ENCODE measurements around the gene SLC25A19. TPM values are rescaled to one million over a fixed set of nuclear protein-coding genes. Genes with fewer than 3 reads are reported as not detected.

Gene SLC25A19
- polyA plus RNA-seq, 4 donors, result 6.9 to 8.3 (median 7.5) TPM

DNA sequence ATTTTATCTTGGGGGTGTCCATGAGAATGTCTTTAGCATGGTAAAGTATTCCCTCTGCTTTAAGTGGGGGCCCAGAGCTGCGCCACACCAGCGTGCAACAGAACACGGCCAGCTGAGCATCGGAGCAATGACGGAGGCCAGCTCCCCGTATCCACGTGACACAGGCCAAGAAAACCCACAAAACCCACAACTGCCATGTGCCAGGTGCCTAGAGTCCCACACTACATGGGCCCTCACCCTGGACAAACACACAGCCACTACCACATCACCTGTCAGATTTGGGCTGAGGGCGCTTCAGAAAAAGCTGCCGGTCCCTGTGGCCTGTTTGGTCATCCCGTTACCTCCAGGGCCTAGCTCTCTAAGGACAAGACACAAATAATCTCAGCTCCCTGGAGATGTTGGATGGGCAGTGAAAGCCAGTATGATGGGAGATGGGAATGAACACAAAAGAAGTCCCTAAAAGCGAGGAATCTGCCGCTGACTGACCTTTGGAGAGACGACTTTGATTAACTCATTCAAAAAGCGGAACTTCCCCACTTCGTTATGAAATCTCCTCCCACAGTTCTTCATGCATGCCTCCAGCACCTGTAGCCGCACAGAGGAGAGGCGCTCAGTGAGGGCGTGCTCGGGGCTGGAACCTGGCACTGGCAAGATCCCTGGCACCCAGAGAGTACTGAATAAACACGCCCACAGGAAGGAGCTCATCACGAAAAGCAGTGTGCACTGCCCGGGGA is 44.9 kb downstream of the SLC25A19 start:
- DNase-seq (ENCODE audit: low read depth in 4 of 4, low spot score in 3 of 4), result no peak

DNA sequence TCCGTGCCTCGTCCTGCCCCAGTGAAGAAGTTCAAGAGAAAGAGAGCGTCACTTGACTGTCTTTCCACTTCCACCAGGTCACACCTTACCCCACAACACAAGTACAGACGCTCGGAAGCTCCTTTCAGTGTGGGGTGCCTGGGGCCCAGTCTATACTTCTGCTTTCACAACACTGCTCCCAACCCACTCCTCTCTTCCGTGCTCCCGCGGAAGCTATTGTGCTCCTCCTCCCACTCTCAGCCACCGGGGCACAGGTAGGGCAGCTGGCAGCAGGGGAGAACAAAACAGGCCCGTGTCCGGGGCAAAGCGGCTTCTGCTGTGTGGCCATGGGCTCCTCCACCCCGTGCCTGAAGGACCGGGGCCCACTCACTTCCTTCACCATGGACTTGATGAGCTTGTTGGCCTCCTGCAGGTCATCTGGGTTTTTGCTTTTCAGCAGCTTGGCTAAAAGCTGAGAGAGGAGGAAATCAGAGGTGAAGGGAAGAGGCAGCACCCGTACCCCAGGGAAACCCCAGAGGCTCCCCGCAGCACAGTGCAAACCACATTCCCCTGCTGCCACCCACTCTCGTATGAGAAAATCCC is 46.7 kb downstream of the SLC25A19 start:
- DNase-seq (ENCODE audit: low read depth in 4 of 4, low spot score in 3 of 4), result no peak

GRCh38 chr17:75241996-75242460 is 47.2 kb downstream of the SLC25A19 start:
- no peak for DNase-seq (ENCODE audit: low read depth in 4 of 4, low spot score in 3 of 4)

- no peak for DNase-seq (ENCODE audit: low read depth in 4 of 4, low spot score in 3 of 4)
Observed at GRCh38 chr17:75241502-75241901, 47.7 kb downstream of the SLC25A19 start.

DNA sequence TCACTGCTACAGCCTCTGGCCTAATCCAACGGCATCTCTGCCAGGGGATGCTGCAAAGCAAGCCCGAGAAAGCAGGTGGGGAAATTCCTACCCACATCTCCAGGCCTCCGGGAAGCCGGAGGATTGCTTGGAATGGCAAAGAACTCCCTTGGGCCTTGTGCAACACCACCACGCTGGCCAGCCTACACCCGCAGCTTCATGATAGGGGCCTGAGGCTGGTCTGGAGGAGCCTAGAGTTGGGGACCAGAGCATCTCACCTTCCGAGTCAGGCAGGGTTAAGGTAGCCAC is 48.1 kb downstream of the SLC25A19 start:
- DNase-seq (ENCODE audit: low read depth in 4 of 4, low spot score in 3 of 4), result no peak

DNA sequence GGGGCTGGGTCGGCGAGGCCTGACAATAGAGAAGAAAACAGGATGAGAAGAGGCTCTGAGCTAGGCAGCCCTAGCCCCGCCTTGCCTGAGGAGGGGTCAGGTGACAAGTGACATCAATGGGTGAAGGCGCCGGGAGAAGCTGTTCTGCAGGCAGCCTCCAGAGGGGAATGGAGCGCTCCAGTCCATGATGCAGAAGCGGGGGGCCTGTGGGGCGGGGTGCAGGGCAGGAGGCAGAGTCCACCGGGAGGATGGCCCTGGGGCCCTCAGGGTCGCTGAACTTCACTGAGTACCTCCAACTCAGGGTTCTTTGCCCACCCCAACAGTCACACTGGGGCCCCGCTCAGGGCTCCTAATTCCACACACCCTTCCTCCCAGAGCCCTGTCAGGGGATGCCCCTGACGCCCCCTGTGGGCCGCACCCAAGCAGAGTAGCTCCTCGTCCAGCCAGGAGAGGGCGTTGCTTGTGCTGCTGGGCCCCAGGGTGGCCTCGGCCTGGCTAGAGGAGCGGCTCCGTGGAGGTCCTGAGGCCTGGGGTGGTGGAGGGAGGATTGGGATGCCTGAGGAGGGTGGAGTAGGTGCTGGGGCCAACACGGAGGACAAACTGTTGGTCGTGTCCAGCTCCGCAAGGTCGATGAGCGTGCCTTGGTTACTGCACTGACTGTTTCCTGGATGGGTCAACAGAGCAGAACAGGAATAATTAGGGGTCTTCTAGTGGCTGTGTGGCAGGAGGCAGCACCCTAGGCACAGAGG is 48.7 kb downstream of the SLC25A19 start:
- no peak for DNase-seq (ENCODE audit: low read depth in 4 of 4, low spot score in 3 of 4)

DNA sequence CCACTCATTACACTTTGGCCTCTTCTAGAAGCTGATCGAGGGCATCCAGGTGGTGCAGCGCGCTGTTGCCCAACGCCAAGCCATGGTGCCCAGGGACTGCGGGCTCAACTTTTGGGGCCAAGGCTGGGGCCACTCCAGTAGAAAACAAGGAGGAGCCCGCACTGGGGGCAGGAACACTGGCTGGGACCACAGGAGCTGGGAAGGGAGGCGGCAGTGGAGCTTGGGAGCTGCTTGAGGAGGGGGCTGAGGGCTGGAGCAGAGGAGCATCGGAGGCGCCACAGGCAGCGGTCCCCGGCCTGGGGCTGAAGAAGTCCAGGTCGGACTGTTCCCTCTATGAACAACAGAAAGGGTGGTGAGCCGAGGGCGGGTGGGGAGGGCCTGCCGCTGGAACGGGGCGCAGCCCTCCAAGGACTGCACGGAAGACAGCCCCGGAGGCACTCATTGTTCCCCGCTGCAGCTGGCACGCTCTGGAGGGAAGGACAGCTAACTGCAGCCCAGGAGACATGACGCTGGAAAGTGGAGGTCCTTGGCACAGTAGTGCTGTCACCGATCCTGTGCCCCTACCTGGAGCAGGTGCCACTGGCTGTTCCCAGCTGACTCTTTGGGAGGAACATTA is 49.3 kb downstream of the SLC25A19 start:
- DNase-seq (ENCODE audit: low read depth in 4 of 4, low spot score in 3 of 4), result no peak

GRCh38 chr17:75239214-75239613 is 50.0 kb downstream of the SLC25A19 start:
- DNase-seq (ENCODE audit: low read depth in 4 of 4, low spot score in 3 of 4), result no peak

- DNase-seq (ENCODE audit: low read depth in 4 of 4, low spot score in 3 of 4), result peak in 2 of 4 donors; percentile 16 to 29
Observed at GRCh38 chr17:75238684-75239191, 50.5 kb downstream of the SLC25A19 start.

GRCh38 chr17:75238020-75238580 is 51.1 kb downstream of the SLC25A19 start:
- no peak for DNase-seq (ENCODE audit: low read depth in 4 of 4, low spot score in 3 of 4)

DNA sequence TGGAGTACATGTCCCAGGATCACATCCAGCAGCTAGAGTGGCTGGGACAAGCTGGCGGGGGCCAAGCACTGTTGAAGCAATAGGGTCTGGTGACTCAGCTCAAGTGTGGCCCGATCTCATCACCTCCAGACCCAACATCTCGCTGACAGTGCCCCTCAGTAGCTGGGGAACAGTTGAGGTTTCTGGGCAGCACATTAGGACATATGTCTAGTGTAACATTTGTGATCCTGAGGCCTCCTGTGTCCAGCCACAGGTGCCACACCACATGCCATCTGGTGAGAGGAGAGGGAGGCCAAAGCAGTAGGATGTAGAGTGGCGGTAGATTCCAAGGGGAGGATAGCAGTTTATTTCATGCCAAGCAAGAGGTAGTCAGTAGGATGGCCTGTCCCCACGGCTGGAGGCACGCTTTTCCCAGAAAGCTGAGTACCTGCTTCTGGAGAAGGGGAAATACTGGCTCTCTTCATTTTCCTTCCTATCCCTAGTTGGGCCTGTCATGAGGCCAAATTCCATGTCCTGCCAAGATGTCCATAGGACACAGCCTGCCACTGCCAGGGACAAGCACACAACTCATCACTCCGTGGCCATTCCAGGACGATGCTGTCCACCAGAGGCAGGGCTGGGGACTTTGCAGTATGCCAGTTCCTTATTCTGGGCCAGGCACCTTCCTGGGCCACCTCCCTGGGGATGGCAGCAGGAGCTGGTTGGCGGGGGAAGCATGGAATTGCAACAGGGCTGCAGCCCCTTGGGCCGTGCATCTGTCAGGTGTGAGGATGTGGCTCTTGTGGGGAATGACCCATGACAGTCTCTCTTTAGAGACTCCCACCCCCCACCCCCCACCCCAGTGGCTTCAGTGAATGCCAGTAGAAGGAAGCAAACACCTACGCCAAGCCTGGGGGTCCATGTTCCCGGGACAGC is 51.9 kb downstream of the SLC25A19 start:
- DNase-seq (ENCODE audit: low read depth in 4 of 4, low spot score in 3 of 4), result no peak

- no peak for DNase-seq (ENCODE audit: low read depth in 4 of 4, low spot score in 3 of 4)
Observed at GRCh38 chr17:75232786-75233185, 56.4 kb downstream of the SLC25A19 start.

- DNase-seq (ENCODE audit: low read depth in 4 of 4, low spot score in 3 of 4), result no peak
Observed at GRCh38 chr17:75231741-75232464, 57.3 kb downstream of the SLC25A19 start.

DNA sequence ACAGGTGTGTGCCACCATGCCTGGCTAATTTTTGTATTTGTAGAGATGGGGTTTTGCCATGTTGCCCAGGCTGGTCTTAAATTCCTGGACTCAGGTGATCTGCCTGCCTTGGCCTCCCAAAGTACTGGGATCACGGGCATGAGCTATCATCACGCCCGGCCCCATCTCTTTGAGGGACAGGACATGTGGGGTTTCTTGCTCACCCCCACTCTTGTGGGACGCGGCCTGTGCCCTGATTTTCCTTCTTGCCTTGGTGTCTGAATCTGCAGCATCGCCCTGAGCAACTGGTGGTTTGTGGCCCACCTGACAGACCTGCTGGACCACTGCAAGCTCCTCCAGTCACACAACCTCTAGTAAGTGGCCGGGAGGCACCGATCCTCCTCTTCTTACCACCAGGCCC is 58.2 kb downstream of the SLC25A19 start:
- DNase-seq (ENCODE audit: low read depth in 4 of 4, low spot score in 3 of 4), result no peak

DNA sequence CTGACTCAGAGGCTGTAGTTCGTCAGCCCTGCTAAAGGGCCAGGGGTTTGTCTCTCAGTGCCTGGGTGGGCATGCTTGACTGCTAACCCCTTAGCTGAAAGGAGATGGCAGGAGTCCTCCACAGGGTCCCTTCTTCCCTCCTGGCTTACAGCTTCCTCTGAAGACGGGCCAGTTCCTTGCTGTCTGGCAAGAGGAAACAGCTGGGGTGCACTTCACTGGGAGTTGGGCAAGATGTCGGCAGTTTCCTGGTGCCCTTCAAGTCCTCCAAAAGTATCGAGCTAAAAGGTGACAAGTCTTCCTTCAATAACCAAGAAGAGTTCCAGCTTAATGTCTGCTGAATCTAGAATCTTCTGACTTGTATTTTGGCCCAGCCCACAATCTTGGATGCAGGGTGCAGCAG is 60.4 kb downstream of the SLC25A19 start:
- DNase-seq (ENCODE audit: low read depth in 4 of 4, low spot score in 3 of 4), result no peak

- DNase-seq (ENCODE audit: low read depth in 4 of 4, low spot score in 3 of 4), result no peak
Observed at GRCh38 chr17:75228305-75228704, 60.9 kb downstream of the SLC25A19 start.

GRCh38 chr17:75227729-75228128 is 61.5 kb downstream of the SLC25A19 start:
- DNase-seq (ENCODE audit: low read depth in 4 of 4, low spot score in 3 of 4), result no peak

DNA sequence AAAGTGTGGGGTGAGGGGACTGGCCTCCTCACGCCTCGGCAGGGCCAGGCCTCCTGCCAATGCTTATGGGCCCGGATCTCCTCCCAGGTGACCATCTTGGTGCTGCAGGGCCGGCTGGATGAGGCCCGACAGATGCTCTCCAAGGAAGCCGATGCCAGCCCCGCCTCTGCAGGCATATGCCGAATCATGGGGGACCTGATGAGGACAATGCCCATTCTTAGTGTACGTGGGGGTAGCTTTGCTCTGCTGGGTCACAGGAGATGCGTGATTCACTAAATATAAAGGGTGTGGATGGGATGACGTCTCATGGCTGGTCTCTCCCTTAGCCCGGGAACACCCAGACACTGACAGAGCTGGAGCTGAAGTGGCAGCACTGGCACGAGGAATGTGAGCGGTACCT is 64.2 kb downstream of the SLC25A19 start:
- no peak for DNase-seq (ENCODE audit: low read depth in 4 of 4, low spot score in 3 of 4)

All from right renal pelvis (tissue), 4 donors.